Suprapubic skin (tissue), 3 donors: Measurements from ENCODE around the gene C22orf31.

ENCODE experiments used
- CTCF ChIP-seq, 2 donors: fragments of 200-600 bp in 1 of 2; fragments of 450-650 bp in 1 of 2; sonication (generic) in 1 of 2; IDR thresholded peaks; one replicate each; pipeline ENCODE4 v1.5.1; 2016 to 2019; ENCODE audit warnings: antibody characterized with exemption in 2 of 2, mild to moderate bottlenecking in 1 of 2, moderate library complexity in 1 of 2
- POLR2AphosphoS5 ChIP-seq, 3 donors: sonication (generic); formaldehyde crosslinking; IDR thresholded peaks; one replicate each; pipeline ENCODE4 v1.6.1; 2017; ENCODE audit warnings: antibody characterized with exemption in 3 of 3

GRCh38 chr22:29040385-29041275 lies 21.0 kb downstream of the C22orf31 start:
- TF ChIP-seq POLR2AphosphoS5 (IDR thresholded peaks at IDR 0.05) (peak in 2 of 3 donors; percentile 6 to 23), CTCF (IDR thresholded peaks at IDR 0.05) (peak; percentile 90 to 94)
